SU-DHL-6 (cell line): Measurements from ENCODE around the gene RPS6KA6.

Experiments used
- H2AFZ ChIP-seq: fragments of 200-600 bp; sonication (generic); 2 replicates; pipeline ENCODE4 v1.6.1; 2014; ENCODE audit warnings: low read depth, mild to moderate bottlenecking, moderate library complexity, mixed read lengths, antibody characterized with exemption, low read length; ENCODE audit not compliant: severe bottlenecking
- H3F3A ChIP-seq: fragments of 200-600 bp; shearing (Covaris generic); 2 replicates; pipeline ENCODE4 v1.6.0; 2016; ENCODE audit warnings: antibody characterized with exemption, mild to moderate bottlenecking; ENCODE audit not compliant: insufficient read depth
- H3K27ac ChIP-seq: fragments of 200-600 bp; sonication (generic); 2 replicates; pipeline ENCODE4 v1.5.1; 2016; ENCODE audit warnings: low read depth, mild to moderate bottlenecking, low read length, moderate library complexity, mixed read lengths
- H3K27me3 ChIP-seq: fragments of 200-600 bp; sonication (generic), shearing (Covaris generic); 2 replicates; pipeline ENCODE4 v1.6.0; 2014; ENCODE audit warnings: mild to moderate bottlenecking, low read length
- H3K36me3 ChIP-seq: fragments of 200-600 bp; sonication (generic); 2 replicates; pipeline ENCODE4 v1.6.1; 2014; ENCODE audit warnings: mild to moderate bottlenecking, low read length, mixed read lengths
- H3K4me2 ChIP-seq: fragments of 300-600, 200-600 bp; shearing (Covaris generic), sonication (generic); 2 replicates; pipeline ENCODE4 v1.6.0; 2014; ENCODE audit warnings: low read length, low read depth, mild to moderate bottlenecking; ENCODE audit not compliant: poor library complexity, severe bottlenecking
- H3K4me3 ChIP-seq: fragments of 200-600 bp; sonication (generic); 2 replicates; pipeline ENCODE4 v1.5.1; 2014; ENCODE audit warnings: antibody characterized with exemption, low read length, mild to moderate bottlenecking, mixed read lengths; ENCODE audit not compliant: insufficient read depth, poor library complexity, severe bottlenecking
- H3K79me2 ChIP-seq: fragments of 200-600 bp; sonication (generic); 2 replicates; pipeline ENCODE4 v1.6.1; 2014; ENCODE audit warnings: mild to moderate bottlenecking, low read length, moderate library complexity; ENCODE audit not compliant: insufficient read depth
- H3K9ac ChIP-seq: fragments of 200-600 bp; sonication (generic); 2 replicates; pipeline ENCODE4 v1.7.0; 2014; ENCODE audit warnings: mild to moderate bottlenecking, low read length
- H3K9me2 ChIP-seq: fragments of 200-600 bp; sonication (generic); replicated peaks from 2 replicates; pipeline ENCODE4 v1.6.1; 2014; ENCODE audit warnings: low read length; ENCODE audit not compliant: insufficient read depth
- H3K9me3 ChIP-seq: fragments of 200-600 bp; sonication (generic); 2 replicates; pipeline ENCODE4 v1.6.1; 2014; ENCODE audit warnings: low read length, mixed read lengths; ENCODE audit not compliant: insufficient read depth
- H4K20me1 ChIP-seq: fragments of 200-600 bp; sonication (generic); 2 replicates; pipeline ENCODE4 v1.6.1; 2014; ENCODE audit warnings: low read depth, mild to moderate bottlenecking, antibody characterized with exemption, low read length, moderate library complexity, mixed read lengths
- EZH2phosphoT487 ChIP-seq: fragments of 200-600 bp; sonication (generic), shearing (Covaris generic); conservative IDR thresholded peaks from 2 replicates; pipeline ENCODE4 v1.6.1; 2018; ENCODE audit warnings: mild to moderate bottlenecking, antibody characterized with exemption, low read length, moderate library complexity, mixed read lengths
- TF ChIP-seq, protein P1 (sequence below): fragments of 200-600 bp; sonication (generic); IDR thresholded peaks from one replicate; pipeline ENCODE4 v1.5.1; 2017; ENCODE audit warnings: antibody characterized with exemption, mild to moderate bottlenecking, low read length, moderate library complexity; ENCODE audit not compliant: insufficient read depth, poor library complexity, severe bottlenecking

Gene RPS6KA6

DNA sequence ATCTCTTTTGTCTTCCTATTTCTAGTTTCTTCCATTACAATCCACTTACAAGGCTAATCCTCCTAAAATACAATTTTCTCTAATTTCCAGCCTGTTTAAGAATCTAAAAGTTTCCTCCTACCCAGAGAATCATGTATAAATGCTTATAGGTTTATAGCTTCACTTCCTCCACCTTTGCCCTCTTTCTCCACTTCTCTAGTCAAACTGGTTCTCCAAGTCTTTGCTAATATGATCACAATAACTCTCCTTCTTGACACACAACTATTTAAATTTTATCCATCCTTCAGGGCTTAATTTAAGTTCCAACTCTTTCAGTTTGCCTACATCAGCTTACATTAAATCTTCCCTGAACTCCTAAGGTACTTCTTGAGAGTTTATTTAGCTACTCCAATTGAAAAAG, 69.2 kb downstream of the RPS6KA6 start:
- no peaks in the 10 kb centered on the region for H3K9me3 ChIP-seq
- no peak overlapping the region for H3K4me3 ChIP-seq
- H3K27me3 ChIP-seq, result no peaks in the 10 kb centered on the region
- H3K27ac ChIP-seq, result no peak overlapping the region
- H3K4me2 ChIP-seq, result no peak overlapping the region
- H2AFZ ChIP-seq, result no peak overlapping the region
- no peaks in the 10 kb centered on the region for H3K79me2 ChIP-seq
- H3K9ac ChIP-seq, result no peak overlapping the region
- TF ChIP-seq, protein P1, sequence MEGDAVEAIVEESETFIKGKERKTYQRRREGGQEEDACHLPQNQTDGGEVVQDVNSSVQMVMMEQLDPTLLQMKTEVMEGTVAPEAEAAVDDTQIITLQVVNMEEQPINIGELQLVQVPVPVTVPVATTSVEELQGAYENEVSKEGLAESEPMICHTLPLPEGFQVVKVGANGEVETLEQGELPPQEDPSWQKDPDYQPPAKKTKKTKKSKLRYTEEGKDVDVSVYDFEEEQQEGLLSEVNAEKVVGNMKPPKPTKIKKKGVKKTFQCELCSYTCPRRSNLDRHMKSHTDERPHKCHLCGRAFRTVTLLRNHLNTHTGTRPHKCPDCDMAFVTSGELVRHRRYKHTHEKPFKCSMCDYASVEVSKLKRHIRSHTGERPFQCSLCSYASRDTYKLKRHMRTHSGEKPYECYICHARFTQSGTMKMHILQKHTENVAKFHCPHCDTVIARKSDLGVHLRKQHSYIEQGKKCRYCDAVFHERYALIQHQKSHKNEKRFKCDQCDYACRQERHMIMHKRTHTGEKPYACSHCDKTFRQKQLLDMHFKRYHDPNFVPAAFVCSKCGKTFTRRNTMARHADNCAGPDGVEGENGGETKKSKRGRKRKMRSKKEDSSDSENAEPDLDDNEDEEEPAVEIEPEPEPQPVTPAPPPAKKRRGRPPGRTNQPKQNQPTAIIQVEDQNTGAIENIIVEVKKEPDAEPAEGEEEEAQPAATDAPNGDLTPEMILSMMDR, result no peak
- no peak for TF ChIP-seq EZH2phosphoT487
- H3F3A ChIP-seq, result no peaks in the 10 kb centered on the region
- H4K20me1 ChIP-seq, result no peaks in the 10 kb centered on the region
- H3K36me3 ChIP-seq, result no peaks in the 10 kb centered on the region
- no peaks in the 10 kb centered on the region for H3K9me2 ChIP-seq

DNA sequence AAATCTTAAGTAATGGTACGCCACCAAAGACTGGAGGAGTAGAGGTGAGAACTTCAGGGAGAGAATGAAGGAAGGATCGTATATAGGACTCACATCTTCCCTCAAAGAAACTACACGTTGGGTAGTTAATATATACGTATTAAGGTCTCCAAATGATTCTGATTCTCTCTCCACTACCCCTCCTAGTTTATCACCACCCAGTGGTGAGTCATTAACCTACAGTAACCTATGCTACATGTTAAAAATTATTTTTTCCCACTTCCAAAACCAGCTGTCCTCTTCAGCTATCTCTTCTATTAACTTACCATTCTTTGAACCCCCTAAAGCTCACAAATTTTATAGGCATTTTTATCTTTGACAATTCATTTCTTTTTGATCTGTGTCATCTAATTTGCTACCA, 69.7 kb downstream of the RPS6KA6 start:
- Histone ChIP-seq H3K27ac (no peak overlapping the region), H3K4me2 (no peak overlapping the region), H3K9me2 (no peaks in the 10 kb centered on the region), H3K27me3 (no peaks in the 10 kb centered on the region), H4K20me1 (no peaks in the 10 kb centered on the region), H3K9ac (no peak overlapping the region), H3K36me3 (no peaks in the 10 kb centered on the region), H3K79me2 (no peaks in the 10 kb centered on the region), H2AFZ (no peak overlapping the region), H3K9me3 (no peaks in the 10 kb centered on the region), H3K4me3 (no peak overlapping the region), H3F3A (no peaks in the 10 kb centered on the region)
- TF ChIP-seq EZH2phosphoT487, result no peak
- TF ChIP-seq, protein P1, result no peak

DNA sequence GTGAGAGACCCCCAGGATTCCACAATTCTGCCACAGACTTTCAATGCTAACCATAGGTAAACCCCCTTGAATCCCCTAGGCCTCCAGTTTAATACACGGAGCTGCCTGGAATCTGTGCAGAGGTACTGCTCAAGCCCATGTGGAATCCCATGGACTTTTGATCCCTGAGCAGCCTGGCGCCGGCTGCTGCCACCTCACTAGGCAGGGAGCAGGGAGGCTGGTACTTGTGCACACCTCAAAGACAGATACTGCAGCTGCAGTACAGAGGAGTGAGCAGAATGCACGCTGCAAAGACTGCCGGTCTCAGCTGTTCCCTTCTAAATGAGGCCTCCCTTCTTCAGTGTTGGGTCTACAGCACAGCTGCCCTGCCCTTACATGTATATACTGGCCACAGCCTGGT, 79.4 kb downstream of the RPS6KA6 start:
- no peaks in the 10 kb centered on the region for H4K20me1 ChIP-seq
- no peaks in the 10 kb centered on the region for H3F3A ChIP-seq
- H3K27me3 ChIP-seq, result no peaks in the 10 kb centered on the region
- H2AFZ ChIP-seq, result no peak overlapping the region
- no peak overlapping the region for H3K27ac ChIP-seq
- no peak overlapping the region for H3K9ac ChIP-seq
- TF ChIP-seq, protein P1, result no peak
- no peak for TF ChIP-seq EZH2phosphoT487
- no peak overlapping the region for H3K4me3 ChIP-seq
- no peaks in the 10 kb centered on the region for H3K9me2 ChIP-seq
- H3K4me2 ChIP-seq, result no peak overlapping the region
- no peaks in the 10 kb centered on the region for H3K36me3 ChIP-seq
- H3K9me3 ChIP-seq, result no peaks in the 10 kb centered on the region
- H3K79me2 ChIP-seq, result no peaks in the 10 kb centered on the region
